ENCODE results near the gene ESPNL.

Gene ESPNL

GRCh38 chr2:238080518-238080917 lies 19.6 kb upstream of the ESPNL start:
- no peak for ATAC-seq

- ATAC-seq, result no peak
These were observed 19.0 kb upstream of the ESPNL start for GRCh38 chr2:238081150-238081549.

- ATAC-seq, result no peak
These were observed 18.6 kb upstream of the ESPNL start for GRCh38 chr2:238081561-238081960.

GRCh38 chr2:238082151-238082550 lies 18.0 kb upstream of the ESPNL start:
- ATAC-seq, result no peak

GRCh38 chr2:238082827-238083226 lies 17.3 kb upstream of the ESPNL start:
- no peak for ATAC-seq

- ATAC-seq, result no peak
These were observed 16.2 kb upstream of the ESPNL start for GRCh38 chr2:238083919-238084318.

- no peak for ATAC-seq
These were observed 15.4 kb upstream of the ESPNL start for GRCh38 chr2:238084761-238085160.

- ATAC-seq, result no peak
These were observed 14.2 kb upstream of the ESPNL start for GRCh38 chr2:238085899-238086298.

- ATAC-seq, result no peak
These were observed 12.9 kb upstream of the ESPNL start for GRCh38 chr2:238087211-238087610.

- ATAC-seq, result no peak
These were observed 9.3 kb upstream of the ESPNL start for GRCh38 chr2:238090887-238091286.

- ATAC-seq, result no peak
These were observed 8.6 kb upstream of the ESPNL start for GRCh38 chr2:238091436-238092060.

- ATAC-seq, result no peak
These were observed 7.6 kb upstream of the ESPNL start for GRCh38 chr2:238092486-238093035.

GRCh38 chr2:238093181-238094140 lies 6.7 kb upstream of the ESPNL start:
- ATAC-seq, result no peak

GRCh38 chr2:238094438-238095022 lies 5.6 kb upstream of the ESPNL start:
- no peak for ATAC-seq

- no peak for ATAC-seq
These were observed 5.0 kb upstream of the ESPNL start for GRCh38 chr2:238095143-238095542.

GRCh38 chr2:238096311-238097011 lies 3.7 kb upstream of the ESPNL start:
- ATAC-seq, result no peak

GRCh38 chr2:238097201-238097987 lies 2.7 kb upstream of the ESPNL start:
- ATAC-seq, result no peak

GRCh38 chr2:238097988-238098871 lies 1.9 kb upstream of the ESPNL start:
- peak; percentile 25 to 29 for ATAC-seq

- no peak for ATAC-seq
These were observed 1.0 kb upstream of the ESPNL start for GRCh38 chr2:238098901-238099713.

GRCh38 chr2:238099714-238100048 lies 459 bp upstream of the ESPNL start:
- no peak for ATAC-seq

Data from activated CD4-positive, CD25-positive, alpha-beta regulatory T cell treated with anti-CD3 and anti-CD28 coated beads, Interleukin-2, amount 50 U/mL, for 24 hours (primary cell).